Activated CD8-positive, alpha-beta memory T cell treated with anti-CD3 and anti-CD28 coated beads, Interleukin-2, amount 50 U/mL, for 1 hour (primary cell): ENCODE measurements around the gene CXXC1.
"Not testable (repeated sequence)": the region's sequence is repeated elsewhere in the genome, so short reads cannot be mapped to it uniquely, and the experiment has no call there.

ENCODE experiments used
- DNase-seq: peaks from one replicate; pipeline ENCODE4 v3.0.0-alpha.2; 2020; ENCODE audit errors: extremely low read depth

CXXC1 gene

GRCh38 chr18:50274941-50275340 lies 12.6 kb downstream of the CXXC1 start:
- no peak for DNase-seq

GRCh38 chr18:50274044-50274442 lies 13.4 kb downstream of the CXXC1 start:
- DNase-seq: no peak

GRCh38 chr18:50273203-50274043 lies 14.1 kb downstream of the CXXC1 start:
- no peak for DNase-seq

GRCh38 chr18:50272568-50272967 lies 14.9 kb downstream of the CXXC1 start:
- no peak for DNase-seq

GRCh38 chr18:50268022-50268747 lies 19.3 kb downstream of the CXXC1 start:
- DNase-seq: no peak

GRCh38 chr18:50266248-50266704 lies 21.2 kb downstream of the CXXC1 start, which contains the start of gene CFAP53:
Gene CFAP53, minus strand, starts transcription at chr18:50266495. Its CDS starts 91 bp downstream, at chr18:50266404.
- peak; percentile 59 for DNase-seq

- no peak for DNase-seq
Measured at GRCh38 chr18:50262977-50263376, 24.5 kb downstream of the CXXC1 start.

GRCh38 chr18:50250935-50251334 lies 36.6 kb downstream of the CXXC1 start:
- DNase-seq: no peak

- DNase-seq: no peak
Measured at GRCh38 chr18:50249576-50249975, 37.9 kb downstream of the CXXC1 start.

GRCh38 chr18:50247561-50247960 lies 39.9 kb downstream of the CXXC1 start:
- DNase-seq: no peak

GRCh38 chr18:50241768-50242167 lies 45.7 kb downstream of the CXXC1 start:
- DNase-seq: not testable (repeated sequence)

GRCh38 chr18:50240080-50240563 lies 47.4 kb downstream of the CXXC1 start:
- no peak for DNase-seq

- DNase-seq: no peak
Measured at GRCh38 chr18:50232419-50232818, 55.1 kb downstream of the CXXC1 start.
